Activated CD8-positive, alpha-beta memory T cell treated with anti-CD3 and anti-CD28 coated beads for 24 hours (primary cell): ENCODE measurements around the gene KCNK10.

Experiments
- DNase-seq: peaks from one replicate; pipeline ENCODE4 v3.0.0-alpha.2; 2020

KCNK10 gene

DNA sequence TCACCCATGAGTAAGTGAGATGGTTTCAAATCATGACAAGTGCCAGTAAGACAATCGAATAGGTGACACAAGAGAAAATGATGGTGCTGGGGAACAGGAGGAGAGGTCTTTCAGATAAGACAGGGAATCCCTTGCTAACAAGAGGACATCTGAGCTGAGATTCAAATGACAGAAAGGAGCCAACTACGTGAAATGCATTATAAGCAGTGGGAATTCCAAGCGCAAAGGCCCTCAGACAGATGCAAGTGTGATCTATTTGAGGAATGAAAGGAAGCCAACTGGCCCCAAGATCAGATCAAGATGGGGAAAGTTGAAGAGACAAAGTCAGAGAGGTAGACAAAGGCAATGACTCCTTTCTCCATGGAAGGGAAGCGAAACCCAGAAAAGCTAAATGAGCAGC is 4.7 kb downstream of the KCNK10 start:
- no peak for DNase-seq

DNA sequence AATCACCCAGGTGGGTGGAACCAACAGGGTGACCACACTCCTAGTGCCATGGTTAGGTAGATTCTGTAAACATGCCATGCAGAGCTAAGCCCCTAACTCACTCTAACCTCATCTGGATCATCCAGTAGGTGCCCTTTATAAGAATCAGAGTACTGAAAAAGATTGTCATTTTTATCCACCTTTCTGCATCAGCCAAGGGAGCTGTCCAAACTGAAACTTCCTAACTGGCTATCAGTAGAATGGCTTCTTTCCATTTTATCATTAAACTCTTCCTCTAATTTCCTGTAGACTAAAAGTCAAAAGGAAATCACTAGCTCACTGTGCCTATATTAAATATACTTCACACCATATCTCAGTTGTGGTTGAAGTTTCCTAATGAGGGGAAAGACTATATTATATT is 6.5 kb downstream of the KCNK10 start:
- no peak for DNase-seq

DNA sequence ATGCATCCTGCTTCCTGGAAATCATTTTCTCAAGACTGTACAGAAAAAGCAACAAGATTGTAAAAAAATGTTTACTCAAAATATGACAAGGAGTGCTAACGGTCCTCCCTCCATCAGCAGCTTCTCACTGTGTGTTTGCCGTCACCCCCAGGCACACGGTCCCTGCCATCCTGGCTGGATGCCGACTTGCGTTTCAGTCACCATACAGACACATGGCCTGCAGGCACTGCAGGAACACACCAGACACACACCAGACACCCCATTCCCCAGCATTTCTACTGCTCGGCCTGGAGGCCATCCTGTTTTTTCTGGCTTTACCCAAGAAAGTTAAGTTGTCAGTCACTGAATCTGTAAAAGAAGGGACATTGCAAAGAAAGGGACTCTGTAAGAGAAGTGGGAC is 10.8 kb downstream of the KCNK10 start:
- no peak for DNase-seq

DNA sequence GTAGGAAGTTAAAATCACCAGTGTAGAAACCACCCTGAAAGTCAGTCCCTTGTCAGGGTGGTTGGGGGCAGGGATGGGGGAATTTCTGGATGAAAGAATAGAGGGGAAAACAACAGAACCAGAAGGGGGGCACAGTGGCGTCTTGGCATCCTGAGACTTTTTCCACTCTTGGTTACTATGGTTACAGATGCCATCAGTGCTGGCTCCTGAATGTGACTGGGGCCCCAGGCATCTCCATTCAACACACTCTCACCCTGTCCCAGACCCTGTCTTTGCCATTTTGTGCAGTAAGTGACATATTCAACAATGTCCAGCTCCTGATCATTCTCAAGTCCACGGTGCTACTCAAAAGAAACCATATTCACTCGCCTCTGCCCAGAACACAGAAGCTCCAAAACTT is 11.3 kb downstream of the KCNK10 start:
- no peak for DNase-seq

DNA sequence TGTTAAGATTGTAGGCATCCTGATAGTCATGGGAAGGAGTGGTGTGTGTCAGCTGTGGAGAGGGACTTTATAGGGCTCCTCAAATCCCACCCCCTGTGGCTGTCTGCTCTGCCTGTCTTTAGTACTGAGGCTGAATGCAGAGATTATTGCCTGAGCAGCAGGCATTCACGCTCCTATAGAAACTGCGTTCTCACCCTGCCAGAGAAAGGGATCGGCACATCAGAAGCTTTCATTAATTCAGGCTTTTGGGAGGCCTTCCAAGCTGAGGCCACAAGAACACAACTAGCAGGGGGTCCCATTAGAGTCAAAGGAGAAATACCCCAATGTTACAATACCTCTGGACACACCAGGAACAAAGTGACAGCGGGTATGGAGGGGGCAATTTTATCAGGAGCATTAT is 12.6 kb downstream of the KCNK10 start:
- no peak for DNase-seq

DNA sequence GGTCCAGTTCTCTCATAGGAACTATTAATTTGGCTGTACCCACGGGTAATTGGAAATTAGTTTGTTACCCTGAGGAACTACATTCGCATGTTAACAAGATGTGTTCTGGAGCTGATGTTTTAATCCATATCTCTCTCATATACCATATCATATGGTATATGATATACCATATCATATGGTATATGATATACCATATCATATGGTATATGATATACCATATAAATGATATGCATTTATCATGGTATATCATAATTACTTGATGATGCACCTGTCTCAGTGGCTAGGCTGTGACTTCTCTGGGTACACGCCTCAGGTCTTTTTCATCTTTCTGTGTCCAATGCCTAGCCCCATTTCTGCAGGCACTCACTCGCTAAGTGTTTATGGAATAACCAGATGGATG is 13.0 kb downstream of the KCNK10 start:
- no peak for DNase-seq

DNA sequence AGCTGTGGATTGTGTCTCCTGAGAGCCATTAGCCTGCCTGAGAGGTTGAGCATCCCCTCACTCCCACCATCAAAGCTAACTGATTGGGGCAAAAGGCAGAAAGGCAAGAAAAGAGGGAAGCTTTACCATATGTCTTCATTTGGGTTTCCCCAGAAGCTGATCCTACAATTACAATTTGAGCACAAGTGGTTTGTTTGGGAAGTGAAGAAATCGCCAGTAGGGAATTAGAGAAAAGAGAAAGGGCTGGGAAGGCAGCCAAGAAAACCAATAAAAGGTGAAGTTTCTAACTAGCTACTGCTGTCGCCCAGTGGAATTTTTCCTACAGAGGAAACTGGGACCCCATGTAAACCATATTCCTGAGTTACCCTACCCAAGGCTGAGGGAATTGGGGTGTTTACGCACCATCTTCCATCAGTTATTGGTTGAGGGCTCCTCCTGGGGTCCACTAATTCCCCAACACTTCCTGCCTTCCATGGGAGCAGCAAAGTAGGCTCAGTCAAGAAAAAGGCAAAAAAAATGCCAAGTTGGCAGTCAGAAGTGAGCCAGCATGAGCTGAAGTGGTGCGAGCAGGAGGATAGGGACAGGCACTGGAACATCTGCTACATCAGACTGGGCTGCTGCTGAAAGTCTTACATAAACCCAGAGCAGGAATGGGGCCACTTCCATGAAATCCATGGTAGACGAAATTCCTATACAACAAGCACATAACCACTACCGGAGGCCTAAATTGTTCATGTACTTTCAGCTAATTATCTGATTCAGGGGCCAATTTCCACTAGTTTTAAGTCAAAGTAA is 17.3 kb downstream of the KCNK10 start:
- DNase-seq, result no peak

DNA sequence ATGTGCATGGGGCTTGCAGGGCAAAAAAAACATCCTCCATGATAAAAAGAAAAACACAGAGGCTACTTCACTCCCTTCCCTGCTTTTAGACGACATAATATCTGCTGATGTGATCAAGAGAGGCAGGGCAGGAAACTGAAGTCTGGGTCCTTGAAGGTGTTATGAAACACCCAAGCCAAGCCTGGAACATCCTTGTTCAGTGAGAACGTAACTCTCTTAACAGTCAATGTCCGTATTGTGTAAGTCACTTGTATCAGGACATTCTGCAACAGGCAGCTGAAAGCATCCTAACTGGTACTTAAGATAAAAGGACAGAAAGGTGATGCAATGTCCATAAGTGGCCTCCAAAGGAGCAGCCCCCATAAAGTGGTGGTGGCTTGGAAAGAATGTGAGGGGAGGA is 20.0 kb downstream of the KCNK10 start:
- DNase-seq, result no peak

DNA sequence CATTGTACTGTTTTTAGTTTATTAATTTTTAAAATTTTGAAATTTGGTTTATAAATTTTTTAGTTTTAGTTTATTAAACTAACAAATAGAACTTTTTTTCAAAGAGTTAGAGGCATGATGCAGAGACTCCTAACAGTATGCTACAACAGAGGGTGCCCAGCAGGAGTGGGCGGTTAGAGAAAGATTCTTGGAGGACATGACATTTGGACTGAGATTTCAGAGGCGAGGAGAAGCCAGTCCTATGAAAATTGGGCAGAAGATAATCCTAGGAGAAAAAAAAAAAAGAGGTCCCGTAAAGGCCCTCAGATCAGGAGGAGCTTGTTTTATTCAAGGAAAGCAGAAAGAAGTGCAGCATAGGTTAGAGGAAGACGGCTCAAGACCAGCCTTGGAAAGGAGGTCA is 21.7 kb downstream of the KCNK10 start:
- no peak for DNase-seq

DNA sequence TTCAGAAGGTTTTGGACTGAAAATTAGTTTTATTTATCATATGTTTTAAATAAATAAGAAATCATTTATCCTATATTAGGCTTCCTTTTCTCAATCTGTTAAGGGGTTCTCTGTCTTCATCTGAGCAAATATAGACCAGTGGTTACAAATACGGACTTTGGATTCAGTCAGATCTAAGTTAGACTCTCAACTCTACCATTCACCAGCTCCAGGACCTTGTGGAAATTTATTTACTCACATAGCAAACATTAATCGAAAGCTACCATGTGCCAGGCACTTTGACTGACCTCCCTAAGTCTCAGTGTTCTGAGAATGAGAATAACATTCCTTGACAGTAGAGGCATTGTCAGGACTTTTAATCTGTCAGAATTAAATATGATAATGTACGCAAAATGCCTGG is 22.3 kb downstream of the KCNK10 start:
- DNase-seq, result no peak

DNA sequence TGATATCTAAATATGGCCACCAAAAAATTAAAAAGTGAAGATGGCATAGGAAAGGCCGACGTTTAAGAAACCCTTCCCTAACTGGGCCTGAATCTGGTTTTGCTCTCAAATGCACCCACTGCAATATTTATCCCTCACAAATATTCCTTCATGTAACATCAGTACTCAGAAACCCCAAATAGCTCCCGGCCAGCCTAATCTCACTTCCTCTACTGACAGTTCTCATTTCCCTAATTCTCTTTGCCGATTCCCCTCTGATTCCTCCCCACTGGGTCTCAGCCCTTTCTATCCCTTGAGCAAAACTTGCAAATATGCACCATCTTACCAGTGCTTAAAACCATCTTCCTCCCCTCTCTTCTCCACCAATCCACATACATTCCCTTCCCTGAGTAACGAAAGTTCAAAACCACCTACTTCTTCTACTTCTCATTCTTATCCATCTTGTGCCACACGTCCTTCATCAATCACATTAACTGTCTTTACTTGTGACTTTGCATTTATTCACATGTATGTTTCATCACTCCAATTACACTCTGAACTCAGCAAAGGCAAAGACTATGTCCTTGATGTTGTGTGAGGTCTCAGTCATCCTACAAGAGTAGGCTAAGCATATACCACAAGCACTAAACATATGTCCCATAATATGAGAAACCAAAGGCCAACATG is 23.1 kb downstream of the KCNK10 start:
- no peak for DNase-seq

DNA sequence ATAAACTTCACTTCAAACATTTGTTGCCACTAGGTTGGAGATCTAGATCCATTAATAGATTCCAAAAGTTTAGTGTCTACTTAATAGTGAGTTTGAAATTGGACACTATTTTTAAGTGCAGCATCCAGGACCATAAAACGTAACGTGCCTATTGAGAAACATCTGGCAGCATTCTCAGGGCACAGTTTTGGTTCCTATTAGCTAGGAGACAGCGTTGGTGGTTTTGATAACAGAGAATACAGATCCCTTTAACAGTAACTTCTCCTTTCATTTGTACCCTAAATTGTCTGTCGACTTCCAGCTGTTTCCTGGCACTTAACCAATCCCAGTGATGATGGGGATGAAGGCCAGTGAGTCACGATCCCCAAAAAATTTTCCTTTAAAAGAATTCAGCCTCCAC is 25.8 kb downstream of the KCNK10 start:
- DNase-seq, result no peak

DNA sequence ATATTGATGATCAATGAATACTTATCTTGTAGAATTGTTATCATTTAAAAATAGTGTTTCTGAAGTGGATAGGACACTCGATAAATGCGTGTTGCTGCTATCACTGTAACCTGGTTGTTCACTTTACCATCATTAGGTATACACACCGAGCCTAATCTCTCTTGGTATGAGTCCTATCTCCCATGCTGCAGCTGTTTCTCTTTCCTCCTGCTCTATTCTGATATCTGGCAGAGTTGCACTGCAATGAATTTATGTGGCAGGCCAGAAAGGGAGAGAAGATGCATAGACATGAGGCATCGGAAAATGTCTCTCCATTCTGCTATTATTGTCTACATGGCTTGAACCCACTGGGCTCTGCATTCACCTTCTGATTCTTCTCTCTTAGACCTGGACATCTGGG is 26.7 kb downstream of the KCNK10 start:
- no peak for DNase-seq

DNA sequence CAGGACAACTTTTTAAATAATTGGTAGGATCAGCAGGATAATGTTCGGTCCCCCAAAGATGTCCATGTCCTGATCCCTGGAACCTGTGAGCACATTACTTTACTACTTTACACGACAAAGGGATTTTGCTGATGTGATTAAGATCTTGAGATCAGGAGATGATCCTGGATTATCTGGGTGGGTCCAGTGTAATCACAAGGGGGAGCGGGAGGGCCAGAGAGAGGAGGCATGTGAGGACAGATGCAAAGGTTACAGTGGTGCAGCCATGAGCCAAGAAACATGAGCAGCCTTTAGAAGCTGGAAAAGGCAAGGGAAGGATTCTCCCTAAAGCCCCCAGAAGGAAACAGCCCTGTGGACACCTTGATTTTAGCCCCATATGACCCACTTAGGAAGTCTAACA is 33.1 kb downstream of the KCNK10 start:
- no peak for DNase-seq

DNA sequence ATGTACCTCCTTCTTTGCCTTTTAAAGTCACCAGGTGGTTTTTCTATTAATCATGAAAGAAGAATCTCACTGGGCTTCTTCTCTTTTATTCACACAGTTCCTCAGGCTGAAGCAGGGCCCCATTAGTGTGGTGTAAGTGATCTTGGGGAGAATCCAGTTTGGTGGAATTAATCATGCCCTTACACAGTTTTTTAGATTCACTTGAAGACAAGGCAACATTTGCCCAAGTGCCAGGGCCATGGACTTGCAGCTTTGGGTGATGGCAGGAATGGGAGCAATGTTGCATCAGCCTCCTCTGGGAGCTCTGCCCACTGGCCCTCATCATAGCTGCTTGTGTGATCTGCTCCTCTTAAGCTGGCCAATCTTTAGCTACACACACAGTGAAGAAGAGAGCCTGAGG is 33.8 kb downstream of the KCNK10 start:
- no peak for DNase-seq

DNA sequence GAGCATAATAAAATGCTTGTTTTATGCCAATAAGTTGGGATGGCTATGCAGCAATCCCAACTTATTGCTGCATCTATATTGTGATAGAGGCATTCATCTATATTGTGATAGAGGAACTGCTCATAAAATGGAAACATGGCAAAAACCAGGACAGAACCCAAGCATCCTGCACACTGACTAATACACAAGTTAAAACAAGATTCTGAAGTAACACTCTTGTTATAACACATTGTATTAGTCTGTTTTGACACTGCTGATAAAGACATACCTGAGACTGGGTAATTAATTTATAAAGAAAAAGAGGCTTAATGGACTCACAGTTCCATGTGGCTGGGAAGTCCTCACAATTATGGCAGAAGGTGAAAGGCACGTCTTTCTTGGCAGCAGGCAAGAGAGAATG is 36.8 kb downstream of the KCNK10 start:
- DNase-seq, result no peak

DNA sequence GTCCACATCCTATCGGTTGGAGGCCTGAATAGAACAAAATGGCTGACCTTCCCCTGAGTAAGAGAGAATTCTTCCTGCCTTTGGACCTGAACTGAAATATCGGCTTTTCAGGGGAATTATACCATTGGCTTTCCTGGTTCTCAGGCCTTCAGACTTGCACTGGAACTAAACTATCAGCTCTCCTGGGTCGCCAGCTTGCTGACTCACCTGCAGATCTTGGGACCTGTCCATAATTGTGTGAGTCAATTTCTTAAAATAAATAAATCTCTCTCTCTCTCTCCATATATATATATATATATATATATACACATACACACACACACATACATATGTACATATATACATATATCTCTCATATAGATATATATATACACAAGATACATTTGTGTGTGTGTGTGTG is 41.6 kb downstream of the KCNK10 start:
- DNase-seq, result no peak

DNA sequence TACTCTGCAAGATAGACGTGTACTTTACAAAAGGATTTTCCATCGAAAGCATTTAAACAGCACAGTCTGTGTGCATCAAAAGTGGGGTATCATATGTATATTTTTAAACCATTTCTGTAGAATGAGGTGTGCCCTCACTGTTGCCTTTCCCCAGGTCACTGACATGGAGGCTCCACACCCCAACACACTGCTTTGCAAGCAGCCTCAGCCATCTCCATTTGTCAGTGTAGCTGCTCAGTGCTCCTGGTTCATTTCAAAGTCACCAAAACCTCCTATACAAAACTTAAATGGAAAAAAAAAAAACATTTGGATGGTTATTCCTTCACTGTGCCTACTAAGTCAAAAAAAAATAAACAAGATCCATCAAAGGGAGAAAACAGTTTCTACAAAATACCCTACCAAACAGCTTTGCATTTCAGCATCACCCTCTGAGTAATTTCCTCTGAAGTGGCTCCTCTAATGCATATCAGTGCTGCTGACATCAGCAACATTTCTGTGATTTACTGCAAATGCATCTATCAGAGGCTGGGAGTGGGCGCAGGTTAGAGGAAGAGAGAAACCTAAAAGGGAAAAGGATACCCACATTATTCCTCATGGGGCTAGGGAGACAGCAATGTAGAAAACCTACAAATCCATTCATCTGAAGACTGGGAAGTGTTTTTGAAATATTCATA is 46.0 kb downstream of the KCNK10 start:
- no peak for DNase-seq

DNA sequence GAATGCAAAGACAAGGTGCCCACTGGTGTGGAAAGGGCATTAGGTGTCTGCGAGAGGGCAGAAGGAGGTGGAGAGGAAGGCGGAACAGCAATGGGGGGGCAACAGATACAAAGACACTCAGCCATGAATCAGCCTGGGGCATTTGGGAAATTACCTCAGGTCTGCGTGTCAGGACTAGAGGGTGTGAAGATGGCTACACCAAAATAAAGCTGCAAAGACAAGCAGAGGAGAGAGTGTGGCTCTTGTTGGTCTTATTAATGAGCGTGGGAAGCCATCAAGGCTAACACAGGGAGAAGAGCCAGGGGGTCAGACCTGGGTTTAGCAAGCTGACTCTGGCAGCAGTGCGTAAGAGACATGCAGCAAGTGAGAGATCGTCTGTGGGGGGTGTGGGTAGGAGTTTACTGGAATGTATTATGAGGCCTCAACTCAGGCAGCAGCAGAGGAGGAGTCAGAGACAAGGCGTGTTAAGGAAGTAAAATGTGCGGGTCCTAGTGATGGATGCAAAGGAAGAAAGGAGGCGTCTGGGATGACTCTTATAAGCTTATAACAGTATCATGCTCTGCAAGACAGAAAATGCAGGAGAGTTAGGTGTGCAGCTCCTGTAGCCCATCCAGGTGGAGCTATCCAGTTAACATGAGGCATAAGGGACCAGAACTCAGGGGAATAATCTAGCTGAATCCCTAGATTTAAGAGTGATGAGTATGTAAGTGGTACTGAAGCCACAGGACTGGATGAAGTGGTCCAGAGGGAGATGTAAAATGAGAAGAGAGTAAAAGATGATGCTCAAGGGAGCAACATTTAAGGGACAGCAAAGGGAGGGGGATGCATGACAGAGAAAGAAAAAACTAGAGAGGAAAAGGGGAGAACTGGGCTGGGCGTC is 50.4 kb downstream of the KCNK10 start:
- no peak for DNase-seq

DNA sequence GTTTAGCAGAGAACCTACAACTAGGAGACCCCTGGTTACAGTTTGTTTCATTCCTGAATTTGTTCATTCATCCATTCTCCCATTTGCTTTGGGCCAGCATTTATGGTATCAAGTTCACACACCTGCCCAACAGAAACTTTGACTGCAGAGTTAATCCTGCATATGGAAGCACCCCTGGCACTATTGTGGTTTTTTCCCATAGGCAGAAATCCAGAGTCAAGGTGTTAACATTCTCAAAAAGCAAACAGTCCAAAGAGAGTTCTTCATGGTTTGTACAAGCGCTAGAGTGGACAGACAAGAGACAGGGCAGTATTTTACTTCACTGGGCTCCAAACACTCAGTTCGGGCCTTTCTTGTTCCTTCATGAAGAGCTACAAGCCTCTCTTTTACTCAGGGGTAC is 51.9 kb downstream of the KCNK10 start:
- no peak for DNase-seq

DNA sequence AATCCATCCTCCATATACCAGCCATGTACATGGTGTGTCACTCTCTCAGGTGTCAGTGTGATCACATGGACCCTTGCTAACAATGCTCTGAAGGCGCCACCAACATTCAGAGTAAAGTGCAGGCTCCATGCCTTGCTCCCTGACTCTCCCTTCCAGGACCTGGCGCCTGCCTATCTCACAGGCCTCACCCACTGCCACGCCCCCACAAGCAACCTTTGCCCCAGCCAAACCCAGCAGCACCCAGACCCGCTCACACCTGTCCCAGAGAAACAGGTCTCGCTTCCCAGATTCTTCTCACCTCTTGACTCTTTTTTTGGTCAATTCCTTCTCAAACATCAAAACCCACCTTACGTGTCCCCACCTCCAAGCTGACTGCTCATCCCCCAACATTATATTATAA is 52.3 kb downstream of the KCNK10 start:
- no peak for DNase-seq

DNA sequence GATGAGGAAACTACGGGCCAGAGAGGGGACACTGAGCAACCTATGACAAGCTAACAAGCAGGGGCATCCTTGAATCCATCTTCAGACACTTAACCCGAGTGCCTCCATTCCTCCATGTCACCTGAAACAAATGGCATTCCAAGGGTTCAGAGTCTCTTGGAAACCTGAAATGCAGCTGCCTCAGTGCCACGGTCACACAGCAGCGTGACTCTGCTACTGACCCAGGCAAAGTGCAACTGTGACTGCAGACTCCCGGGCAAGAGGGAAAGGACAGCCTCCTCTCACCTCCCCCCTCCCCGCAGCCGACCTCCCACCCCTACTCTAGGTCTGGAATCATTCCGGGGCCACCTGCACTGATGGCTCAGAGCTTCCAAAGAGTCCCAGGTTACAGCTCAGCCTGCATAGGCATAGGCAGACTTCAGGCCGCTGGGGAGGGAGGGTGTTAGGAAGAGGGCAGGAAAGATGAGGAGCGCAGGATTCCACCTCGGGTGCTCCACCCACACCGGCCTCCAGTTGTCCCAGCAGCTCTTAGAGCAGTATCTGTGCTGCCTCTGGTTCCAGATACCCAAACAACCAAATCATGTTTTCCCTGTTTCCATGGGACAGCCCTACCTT is 53.2 kb downstream of the KCNK10 start:
- no peak for DNase-seq

DNA sequence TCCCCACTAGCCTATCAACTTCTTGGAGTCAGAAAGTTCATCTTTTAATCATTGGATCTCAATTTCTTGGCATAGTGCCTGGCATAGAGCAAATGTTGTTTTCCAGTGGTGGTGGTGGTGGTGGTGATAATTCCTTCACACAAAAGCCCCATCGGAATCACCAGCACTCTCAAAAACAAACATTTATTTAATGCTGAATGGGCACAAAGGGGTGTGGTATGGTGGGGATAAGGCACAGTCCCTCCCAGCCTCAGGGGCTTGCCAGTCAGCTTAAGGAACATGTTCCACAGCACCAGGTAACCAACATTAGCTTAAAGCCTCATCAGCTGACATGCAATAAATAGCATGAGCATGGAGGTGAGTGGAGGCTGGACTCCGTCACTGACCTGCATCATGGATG is 56.6 kb downstream of the KCNK10 start:
- no peak for DNase-seq
